ENCODE results near the gene ABCA7.

ABCA7 gene

GRCh38 chr19:1003283-1003682 lies 36.6 kb upstream of the ABCA7 start:
- DNase-seq (ENCODE audit: low spot score): no peak
- no peak for TF ChIP-seq CTCF (IDR thresholded peaks at IDR 0.05)
- no peak overlapping the region for H3K4me3 ChIP-seq
- H3K27ac ChIP-seq: no peak overlapping the region

GRCh38 chr19:1004204-1004802 lies 35.6 kb upstream of the ABCA7 start:
- no peak for DNase-seq (ENCODE audit: low spot score)
- TF ChIP-seq CTCF (IDR thresholded peaks at IDR 0.05): no peak
- no peak overlapping the region for H3K4me3 ChIP-seq
- H3K27ac ChIP-seq: no peak overlapping the region

- DNase-seq (ENCODE audit: low spot score): no peak
- TF ChIP-seq CTCF (IDR thresholded peaks at IDR 0.05): no peak
- no peak overlapping the region for H3K4me3 ChIP-seq
- no peak overlapping the region for H3K27ac ChIP-seq
These were observed 34.9 kb upstream of the ABCA7 start for GRCh38 chr19:1004803-1005664.

GRCh38 chr19:1006711-1007398 lies 33.1 kb upstream of the ABCA7 start:
- TF ChIP-seq CTCF (IDR thresholded peaks at IDR 0.05): no peak
- DNase-seq (ENCODE audit: low spot score): no peak
- H3K4me3 ChIP-seq: no peak overlapping the region
- H3K27ac ChIP-seq: no peak overlapping the region

- TF ChIP-seq CTCF (IDR thresholded peaks at IDR 0.05): no peak
- Histone ChIP-seq H3K4me3 (no peak overlapping the region), H3K27ac (no peak overlapping the region)
- DNase-seq (ENCODE audit: low spot score): no peak
These were observed 32.3 kb upstream of the ABCA7 start for GRCh38 chr19:1007399-1008251.

GRCh38 chr19:1008268-1009040 lies 31.5 kb upstream of the ABCA7 start:
- Histone ChIP-seq H3K27ac (no peak overlapping the region), H3K4me3 (no peak overlapping the region)
- no peak for TF ChIP-seq CTCF (IDR thresholded peaks at IDR 0.05)
- no peak for DNase-seq (ENCODE audit: low spot score)
